ENCODE measurements around the gene LRRK2. TPM values are rescaled to one million over a fixed set of nuclear protein-coding genes. Genes with fewer than 3 reads are reported as not detected.
"Not testable (repeated sequence)": the region's sequence is repeated elsewhere in the genome, so short reads cannot be mapped to it uniquely, and the experiment has no call there.

The LRRK2 gene
- total RNA-seq, 1 experiment from 2014 or later: 0.13 TPM

DNA sequence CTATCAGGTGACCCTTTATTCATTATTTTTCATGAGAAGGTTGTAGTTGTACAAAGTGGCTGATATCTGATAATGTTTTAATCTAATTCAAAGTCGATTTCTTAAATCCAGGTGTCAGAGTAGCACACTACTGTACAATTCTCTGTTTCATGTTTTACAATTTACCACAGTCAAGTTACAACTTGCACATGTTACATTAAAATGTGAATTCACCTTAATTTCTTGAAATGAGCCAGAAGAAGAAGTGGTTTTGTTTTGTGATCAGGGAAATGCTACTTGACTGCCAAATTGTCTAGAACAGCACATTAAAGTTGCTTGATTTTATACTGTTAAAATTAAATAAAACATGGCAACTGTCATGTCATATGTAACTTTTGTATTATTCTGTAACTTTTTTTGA, 23.2 kb downstream of the LRRK2 start:
- intact Hi-C loops (cut with micrococcal nuclease; ENCODE audit: unreplicated experiment) (no loop called here), in situ Hi-C loops (cut with HindIII; ENCODE audit: low pct_unique_long_range_greater_than_20kb, low sequenced_read_pairs) (no loop called here)
- ATAC-seq: no peak
- no peak overlapping the region for H3K4me3 ChIP-seq (ENCODE audit: low read depth in 2 of 2, low read length in 2 of 2)
- no peaks in the 10 kb centered on the region for H3K27me3 ChIP-seq (ENCODE audit: control insufficient read depth, insufficient read depth, low read length)
- DNase-seq (ENCODE audit: low read depth, low spot score): no peak
- ChIA-PET POLR2A (no interaction called here), CTCF (no interaction called here)
- H3K27ac ChIP-seq (ENCODE audit: low read length): no peak overlapping the region
- no peaks in the 10 kb centered on the region for H3K9me3 ChIP-seq (ENCODE audit: control insufficient read depth, insufficient read depth, low read depth, low read length)
- BruUV-seq (replicated peaks): no TSS peak
- no peaks in the 10 kb centered on the region for H3K4me1 ChIP-seq (ENCODE audit: control insufficient read depth, insufficient read depth, low read length)
- no peaks in the 10 kb centered on the region for H3K36me3 ChIP-seq (ENCODE audit: control insufficient read depth, insufficient read depth, low read length)
- TF ChIP-seq, protein P1, sequence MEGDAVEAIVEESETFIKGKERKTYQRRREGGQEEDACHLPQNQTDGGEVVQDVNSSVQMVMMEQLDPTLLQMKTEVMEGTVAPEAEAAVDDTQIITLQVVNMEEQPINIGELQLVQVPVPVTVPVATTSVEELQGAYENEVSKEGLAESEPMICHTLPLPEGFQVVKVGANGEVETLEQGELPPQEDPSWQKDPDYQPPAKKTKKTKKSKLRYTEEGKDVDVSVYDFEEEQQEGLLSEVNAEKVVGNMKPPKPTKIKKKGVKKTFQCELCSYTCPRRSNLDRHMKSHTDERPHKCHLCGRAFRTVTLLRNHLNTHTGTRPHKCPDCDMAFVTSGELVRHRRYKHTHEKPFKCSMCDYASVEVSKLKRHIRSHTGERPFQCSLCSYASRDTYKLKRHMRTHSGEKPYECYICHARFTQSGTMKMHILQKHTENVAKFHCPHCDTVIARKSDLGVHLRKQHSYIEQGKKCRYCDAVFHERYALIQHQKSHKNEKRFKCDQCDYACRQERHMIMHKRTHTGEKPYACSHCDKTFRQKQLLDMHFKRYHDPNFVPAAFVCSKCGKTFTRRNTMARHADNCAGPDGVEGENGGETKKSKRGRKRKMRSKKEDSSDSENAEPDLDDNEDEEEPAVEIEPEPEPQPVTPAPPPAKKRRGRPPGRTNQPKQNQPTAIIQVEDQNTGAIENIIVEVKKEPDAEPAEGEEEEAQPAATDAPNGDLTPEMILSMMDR (IDR thresholded peaks at IDR 0.05): no peak
- TF ChIP-seq POLR2AphosphoS5 (IDR thresholded peaks at IDR 0.05; ENCODE audit: low read depth, low read length): no peak
- no peak for TF ChIP-seq TCF7L2 (IDR thresholded peaks at IDR 0.05; ENCODE audit: low read depth, low read length)
- no peak for TF ChIP-seq SIN3A (IDR thresholded peaks at IDR 0.05; ENCODE audit: borderline replicate concordance, insufficient read depth, low read depth, low read length)
- TF ChIP-seq, protein P2, sequence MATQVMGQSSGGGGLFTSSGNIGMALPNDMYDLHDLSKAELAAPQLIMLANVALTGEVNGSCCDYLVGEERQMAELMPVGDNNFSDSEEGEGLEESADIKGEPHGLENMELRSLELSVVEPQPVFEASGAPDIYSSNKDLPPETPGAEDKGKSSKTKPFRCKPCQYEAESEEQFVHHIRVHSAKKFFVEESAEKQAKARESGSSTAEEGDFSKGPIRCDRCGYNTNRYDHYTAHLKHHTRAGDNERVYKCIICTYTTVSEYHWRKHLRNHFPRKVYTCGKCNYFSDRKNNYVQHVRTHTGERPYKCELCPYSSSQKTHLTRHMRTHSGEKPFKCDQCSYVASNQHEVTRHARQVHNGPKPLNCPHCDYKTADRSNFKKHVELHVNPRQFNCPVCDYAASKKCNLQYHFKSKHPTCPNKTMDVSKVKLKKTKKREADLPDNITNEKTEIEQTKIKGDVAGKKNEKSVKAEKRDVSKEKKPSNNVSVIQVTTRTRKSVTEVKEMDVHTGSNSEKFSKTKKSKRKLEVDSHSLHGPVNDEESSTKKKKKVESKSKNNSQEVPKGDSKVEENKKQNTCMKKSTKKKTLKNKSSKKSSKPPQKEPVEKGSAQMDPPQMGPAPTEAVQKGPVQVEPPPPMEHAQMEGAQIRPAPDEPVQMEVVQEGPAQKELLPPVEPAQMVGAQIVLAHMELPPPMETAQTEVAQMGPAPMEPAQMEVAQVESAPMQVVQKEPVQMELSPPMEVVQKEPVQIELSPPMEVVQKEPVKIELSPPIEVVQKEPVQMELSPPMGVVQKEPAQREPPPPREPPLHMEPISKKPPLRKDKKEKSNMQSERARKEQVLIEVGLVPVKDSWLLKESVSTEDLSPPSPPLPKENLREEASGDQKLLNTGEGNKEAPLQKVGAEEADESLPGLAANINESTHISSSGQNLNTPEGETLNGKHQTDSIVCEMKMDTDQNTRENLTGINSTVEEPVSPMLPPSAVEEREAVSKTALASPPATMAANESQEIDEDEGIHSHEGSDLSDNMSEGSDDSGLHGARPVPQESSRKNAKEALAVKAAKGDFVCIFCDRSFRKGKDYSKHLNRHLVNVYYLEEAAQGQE (IDR thresholded peaks at IDR 0.05; ENCODE audit: insufficient read depth in 1 of 2, low read depth in 2 of 2, low read length in 1 of 2): no peak

DNA sequence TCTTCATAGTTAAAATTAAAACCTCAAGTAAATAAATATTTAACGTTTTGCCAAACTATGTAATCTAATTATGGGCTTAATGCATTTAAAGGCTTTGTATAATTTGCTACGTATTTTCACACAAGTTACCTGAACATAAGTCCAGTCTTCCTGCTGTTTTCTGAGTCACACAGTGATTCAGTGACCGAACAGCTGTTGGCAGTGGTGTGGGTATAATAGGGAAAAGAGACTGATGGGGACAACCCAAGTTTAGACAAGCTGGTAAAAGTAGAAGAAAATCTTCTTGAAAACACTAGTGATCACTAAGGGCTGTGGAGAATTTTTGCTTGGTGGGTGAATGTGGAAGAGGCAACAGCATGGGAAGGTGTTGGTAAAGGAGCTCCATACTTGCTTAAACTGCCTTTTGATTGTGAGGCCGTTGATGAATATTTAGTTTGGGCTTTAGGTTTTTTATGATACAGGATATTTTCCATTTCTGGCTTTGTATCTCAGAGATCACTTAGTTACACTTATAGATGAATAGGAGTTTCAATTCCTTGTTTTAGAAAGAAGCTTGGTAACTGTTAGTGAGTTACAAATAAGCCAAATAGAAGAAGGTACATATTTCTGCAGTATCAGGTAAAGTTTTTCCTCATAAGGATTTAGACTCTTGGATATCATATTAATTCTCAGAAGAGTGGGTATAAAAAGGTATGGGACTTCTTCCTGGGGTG, 23.9 kb downstream of the LRRK2 start:
- Histone ChIP-seq H3K36me3 (ENCODE audit: control insufficient read depth, insufficient read depth, low read length) (no peaks in the 10 kb centered on the region), H3K4me1 (ENCODE audit: control insufficient read depth, insufficient read depth, low read length) (no peaks in the 10 kb centered on the region), H3K4me3 (ENCODE audit: low read depth in 2 of 2, low read length in 2 of 2) (no peak overlapping the region), H3K9me3 (ENCODE audit: control insufficient read depth, insufficient read depth, low read depth, low read length) (no peaks in the 10 kb centered on the region), H3K27me3 (ENCODE audit: control insufficient read depth, insufficient read depth, low read length) (no peaks in the 10 kb centered on the region), H3K27ac (ENCODE audit: low read length) (no peak overlapping the region)
- no peak for DNase-seq (ENCODE audit: low read depth, low spot score)
- TF ChIP-seq TCF7L2 (IDR thresholded peaks at IDR 0.05; ENCODE audit: low read depth, low read length) (no peak), SIN3A (IDR thresholded peaks at IDR 0.05; ENCODE audit: borderline replicate concordance, insufficient read depth, low read depth, low read length) (no peak), POLR2AphosphoS5 (IDR thresholded peaks at IDR 0.05; ENCODE audit: low read depth, low read length) (no peak)
- TF ChIP-seq, protein P2 (IDR thresholded peaks at IDR 0.05; ENCODE audit: insufficient read depth in 1 of 2, low read depth in 2 of 2, low read length in 1 of 2): no peak
- TF ChIP-seq, protein P1 (IDR thresholded peaks at IDR 0.05): no peak
- POLR2A ChIA-PET: no interaction called here
- BruUV-seq (replicated peaks): no TSS peak
- CTCF ChIA-PET: no interaction called here
- in situ Hi-C loops (cut with HindIII; ENCODE audit: low pct_unique_long_range_greater_than_20kb, low sequenced_read_pairs): no loop called here
- no peak for ATAC-seq
- intact Hi-C loops (cut with micrococcal nuclease; ENCODE audit: unreplicated experiment): no loop called here

DNA sequence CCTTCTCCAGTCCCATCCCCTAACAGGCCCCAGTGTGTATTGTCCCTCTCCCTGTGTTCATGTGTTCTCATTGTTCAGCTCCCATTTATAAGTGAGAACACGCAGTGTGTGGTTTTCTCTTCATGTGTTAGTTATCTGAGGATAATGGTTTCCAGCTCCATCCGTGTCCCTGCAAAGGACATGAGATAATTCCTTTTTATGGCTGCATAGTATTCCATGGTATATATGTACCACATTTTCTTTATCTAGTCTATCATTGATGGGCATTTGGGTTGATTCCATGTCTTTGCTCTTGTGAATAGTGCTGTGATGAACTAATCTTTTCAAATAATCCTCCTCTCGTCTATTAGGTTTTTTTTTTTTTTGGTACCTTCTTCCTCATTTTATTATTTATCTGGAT, 25.9 kb downstream of the LRRK2 start:
- H3K27me3 ChIP-seq (ENCODE audit: control insufficient read depth, insufficient read depth, low read length); H3K4me1 ChIP-seq (ENCODE audit: control insufficient read depth, insufficient read depth, low read length); CTCF ChIA-PET; H3K4me3 ChIP-seq (ENCODE audit: low read depth in 2 of 2, low read length in 2 of 2); BruUV-seq (replicated peaks); intact Hi-C loops (cut with micrococcal nuclease; ENCODE audit: unreplicated experiment); H3K9me3 ChIP-seq (ENCODE audit: control insufficient read depth, insufficient read depth, low read depth, low read length); H3K36me3 ChIP-seq (ENCODE audit: control insufficient read depth, insufficient read depth, low read length); ATAC-seq; in situ Hi-C loops (cut with HindIII; ENCODE audit: low pct_unique_long_range_greater_than_20kb, low sequenced_read_pairs); POLR2A ChIA-PET; H3K27ac ChIP-seq (ENCODE audit: low read length); DNase-seq (ENCODE audit: low read depth, low spot score): not testable (repeated sequence)
